ENCODE data around the gene YAP1.
"Not testable (repeated sequence)": the region's sequence is repeated elsewhere in the genome, so short reads cannot be mapped to it uniquely, and the experiment has no call there.

The YAP1 gene

DNA sequence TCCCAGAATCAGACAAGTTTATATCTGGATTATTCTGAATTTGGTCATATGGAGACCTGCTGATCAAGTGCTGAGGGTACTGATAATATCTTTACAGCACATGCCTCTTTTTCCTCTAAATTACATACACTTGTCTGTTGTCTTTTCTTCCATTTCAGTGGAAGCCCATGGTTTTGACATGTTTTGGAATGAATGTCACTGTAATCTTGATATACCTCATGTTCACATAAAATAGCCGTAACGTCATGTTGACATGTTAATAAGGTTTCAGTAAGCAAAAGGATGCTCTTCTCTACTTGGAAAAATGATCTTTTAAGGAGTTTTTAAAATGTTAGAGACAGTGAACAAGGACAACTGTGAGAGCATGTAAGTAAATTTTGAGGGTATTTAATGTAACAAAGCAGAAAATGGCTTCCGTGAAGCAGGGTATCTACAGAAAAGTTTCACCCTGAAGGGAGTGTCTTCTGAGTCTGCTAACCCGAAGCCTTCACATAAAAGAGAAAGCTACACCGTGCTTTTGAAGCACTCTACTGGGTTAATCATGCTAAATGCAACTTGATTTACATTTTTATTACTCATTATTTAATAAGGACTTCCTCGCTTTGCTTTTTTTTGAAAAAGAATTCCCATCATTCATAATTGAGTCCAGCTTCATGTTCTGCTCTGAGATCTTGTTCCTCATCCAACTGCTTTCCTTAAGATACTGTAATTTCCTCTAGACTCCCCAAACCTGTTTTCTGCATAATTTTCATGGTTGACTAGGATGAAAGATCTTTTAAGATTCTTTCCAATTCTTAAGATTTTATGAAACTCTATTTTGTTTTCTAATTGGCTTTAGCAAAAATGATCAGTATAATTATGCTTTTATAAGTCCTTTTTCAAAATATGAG is 56.2 kb downstream of the YAP1 start:
- no peak for DNase-seq

DNA sequence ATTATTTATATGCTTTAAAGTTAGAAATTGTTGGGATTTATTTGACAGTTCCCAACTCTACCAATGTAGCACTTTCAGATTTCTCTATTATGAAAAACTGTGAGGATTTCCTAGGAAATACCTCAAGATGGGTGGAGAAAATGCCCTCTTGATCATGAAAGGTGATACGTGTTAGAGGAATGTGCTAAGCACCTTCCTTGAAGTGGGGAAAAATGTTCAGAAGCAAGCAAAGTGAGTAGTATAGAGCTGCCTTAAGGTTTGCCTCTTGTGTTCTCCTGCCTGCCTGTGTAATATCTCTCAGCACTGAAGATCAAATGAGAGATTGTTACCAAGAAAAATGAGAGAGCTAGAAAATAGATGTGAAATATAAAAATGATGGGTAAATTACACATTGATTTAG is 58.2 kb downstream of the YAP1 start:
- no peak for DNase-seq

DNA sequence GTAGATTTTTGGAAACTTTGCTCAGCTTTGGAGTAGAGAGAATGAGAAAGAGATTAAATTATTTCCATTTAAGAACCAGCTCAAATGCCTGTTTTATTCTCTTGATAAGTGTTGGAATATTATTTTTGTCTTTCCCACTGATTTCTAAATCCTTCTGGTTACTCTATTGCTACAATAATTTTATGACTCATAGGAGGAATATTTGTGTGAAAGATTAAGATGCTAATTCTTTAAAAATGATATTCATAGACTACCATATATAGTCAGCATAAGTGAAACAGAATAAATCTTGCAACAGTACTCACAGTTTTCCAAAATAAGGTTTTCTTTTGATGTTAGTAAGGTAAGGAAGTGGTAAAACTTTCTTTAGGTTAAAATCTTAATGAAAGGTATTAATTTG is 60.9 kb downstream of the YAP1 start:
- no peak for DNase-seq

DNA sequence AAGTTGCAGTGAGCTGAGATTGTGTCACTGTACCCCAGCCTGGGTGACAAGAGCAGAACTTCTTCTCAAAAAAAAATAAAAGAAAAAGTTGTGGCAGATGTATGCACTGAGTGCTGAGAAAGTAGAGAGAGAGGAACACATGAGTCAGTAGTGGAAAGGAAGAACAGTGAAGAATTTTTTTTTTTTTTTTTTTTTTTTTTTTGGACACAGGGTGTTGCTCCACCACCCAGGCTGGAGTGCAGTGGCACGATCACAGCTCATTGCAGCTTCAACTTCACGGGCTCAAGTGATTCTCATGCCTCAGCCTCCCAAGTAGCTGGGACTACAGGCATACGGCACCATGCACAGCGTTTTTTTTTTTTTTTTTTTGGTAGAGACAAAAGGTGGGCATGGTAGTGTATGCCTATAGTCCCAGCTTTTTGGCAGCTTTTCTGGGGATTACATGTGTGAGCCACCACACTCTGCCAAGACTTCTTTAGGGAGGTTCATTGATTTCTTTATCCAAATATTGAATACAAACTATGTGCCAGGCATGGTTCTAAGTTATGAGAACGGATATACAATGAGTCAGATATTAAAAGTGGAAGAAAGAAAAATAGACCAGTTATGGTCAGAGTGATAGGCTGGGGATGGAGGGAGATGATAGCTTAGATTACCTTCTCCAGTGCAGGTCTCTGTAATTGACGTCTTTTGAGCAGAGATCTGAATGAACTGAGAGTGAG is 62.0 kb downstream of the YAP1 start:
- no peak for DNase-seq

DNA sequence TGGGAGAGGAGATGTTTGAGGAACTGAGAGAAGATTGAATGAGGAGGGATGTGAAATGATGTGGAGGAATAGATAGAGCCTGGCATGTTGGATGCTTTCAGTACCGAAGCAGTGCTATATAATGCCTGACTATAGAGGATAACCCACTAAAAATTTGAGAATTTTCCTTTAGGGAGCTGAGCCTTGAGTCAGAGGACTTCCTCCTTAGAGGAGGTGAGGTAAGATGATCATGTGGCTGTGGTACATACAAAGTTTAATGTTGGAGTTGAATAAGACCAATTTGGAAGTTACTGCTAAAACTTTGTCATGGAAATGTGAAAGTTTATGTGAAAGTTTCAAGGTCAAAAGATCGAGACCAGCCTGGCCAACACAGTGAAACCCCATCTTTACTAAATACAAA is 66.9 kb downstream of the YAP1 start:
- DNase-seq, result no peak

DNA sequence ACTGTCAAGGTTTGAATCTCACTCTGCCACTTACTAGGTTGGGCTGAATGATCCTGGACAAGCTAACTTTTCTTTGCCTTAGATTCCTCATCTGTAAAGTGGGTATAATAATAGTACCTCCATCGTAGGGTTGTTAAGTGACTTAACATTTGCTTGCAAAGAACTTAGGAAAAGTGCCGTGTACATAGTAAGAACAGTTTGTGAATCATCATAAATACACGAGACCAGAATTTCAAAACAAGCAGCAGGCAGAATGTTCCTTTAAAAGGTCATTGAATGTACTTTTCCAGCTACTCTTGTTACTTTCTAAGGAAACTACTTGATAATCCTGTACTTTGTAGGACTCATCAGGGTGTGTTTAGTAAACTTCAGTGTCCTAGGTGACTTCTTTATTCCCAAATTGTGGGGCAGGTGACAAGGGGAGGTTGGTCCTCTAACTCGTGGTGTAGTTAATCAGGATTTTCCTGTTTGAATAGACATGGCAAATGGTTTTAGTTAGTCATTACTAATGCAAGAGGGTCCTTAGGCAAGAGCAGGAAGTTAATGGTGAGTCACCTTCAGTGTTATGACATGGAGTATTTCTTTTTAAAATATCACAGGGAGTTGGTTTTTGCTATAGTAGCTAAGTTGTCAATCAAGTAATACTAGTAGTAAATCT is 67.9 kb downstream of the YAP1 start:
- DNase-seq, result no peak

- no peak for DNase-seq
These were observed 69.1 kb downstream of the YAP1 start for GRCh38 chr11:102179371-102179770.

- no peak for DNase-seq
These were observed 74.2 kb downstream of the YAP1 start for GRCh38 chr11:102184269-102184987.

DNA sequence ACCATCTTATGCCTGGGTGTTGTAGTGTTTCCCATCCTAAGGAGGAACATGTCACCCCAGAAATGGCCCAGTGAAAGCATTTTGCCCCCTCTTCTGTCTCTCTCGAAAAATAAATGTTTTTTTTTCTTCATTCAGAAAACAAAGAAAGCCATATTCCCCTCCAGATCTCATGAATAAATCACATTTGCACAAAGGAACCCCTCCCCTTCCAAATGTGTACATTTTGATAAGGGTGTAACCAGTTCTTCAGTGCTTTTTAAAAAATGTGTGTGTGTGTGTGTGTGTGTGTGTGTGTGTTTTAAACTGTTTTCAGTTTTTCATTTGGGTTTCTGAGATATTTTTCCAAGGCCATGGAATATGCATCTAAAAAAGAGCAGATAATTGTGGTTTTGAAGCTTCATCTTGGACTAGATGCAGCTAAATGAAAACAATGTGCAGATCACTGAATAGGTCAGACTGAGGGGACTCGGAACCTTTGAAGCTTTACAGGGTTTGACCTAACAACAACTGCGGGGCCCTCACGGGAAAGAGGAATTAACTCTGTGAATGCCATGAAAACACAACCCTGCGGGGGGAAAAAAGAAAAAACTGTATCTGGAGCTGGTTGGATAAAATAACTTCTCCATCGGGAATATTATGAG is 76.4 kb downstream of the YAP1 start:
- DNase-seq, result no peak

- DNase-seq, result no peak
These were observed 77.3 kb downstream of the YAP1 start for GRCh38 chr11:102187416-102188151.

DNA sequence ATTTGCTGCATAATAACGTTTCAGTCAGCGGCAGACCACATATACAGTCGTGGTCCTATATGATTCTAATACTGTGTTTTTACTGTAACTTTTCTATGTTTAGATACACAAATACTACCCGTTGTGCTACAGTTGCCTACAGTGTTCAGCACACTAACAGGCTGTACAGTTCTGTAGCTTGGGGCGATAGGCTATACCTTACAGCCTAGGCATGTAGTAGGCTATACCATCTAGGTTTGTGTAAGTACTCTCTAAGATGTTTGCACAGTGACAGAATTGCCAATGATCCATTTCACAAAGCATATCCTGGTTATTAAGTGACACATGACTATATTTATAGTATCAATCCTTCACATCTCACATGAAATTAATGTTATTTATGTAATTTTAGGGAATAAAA is 78.2 kb downstream of the YAP1 start:
- no peak for DNase-seq

DNA sequence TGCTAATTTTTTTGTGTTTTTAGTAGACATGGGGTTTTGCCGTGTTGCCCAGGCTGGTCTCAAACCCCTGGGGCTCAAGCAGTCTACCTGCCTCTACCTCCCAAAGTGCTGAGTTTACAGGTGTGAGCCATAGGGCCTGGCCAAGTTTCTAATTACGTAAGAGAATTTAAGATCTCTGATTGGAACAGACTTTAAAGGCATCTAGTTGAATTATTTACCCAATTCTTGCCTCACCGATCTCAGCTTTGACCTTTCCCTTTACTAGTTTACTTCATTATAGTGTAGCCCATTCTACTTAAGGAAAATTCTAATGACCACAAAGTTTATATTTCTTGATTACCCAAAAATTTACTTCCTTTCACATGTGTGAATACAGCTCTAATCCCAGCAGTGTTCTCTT is 81.6 kb downstream of the YAP1 start:
- no peak for DNase-seq

DNA sequence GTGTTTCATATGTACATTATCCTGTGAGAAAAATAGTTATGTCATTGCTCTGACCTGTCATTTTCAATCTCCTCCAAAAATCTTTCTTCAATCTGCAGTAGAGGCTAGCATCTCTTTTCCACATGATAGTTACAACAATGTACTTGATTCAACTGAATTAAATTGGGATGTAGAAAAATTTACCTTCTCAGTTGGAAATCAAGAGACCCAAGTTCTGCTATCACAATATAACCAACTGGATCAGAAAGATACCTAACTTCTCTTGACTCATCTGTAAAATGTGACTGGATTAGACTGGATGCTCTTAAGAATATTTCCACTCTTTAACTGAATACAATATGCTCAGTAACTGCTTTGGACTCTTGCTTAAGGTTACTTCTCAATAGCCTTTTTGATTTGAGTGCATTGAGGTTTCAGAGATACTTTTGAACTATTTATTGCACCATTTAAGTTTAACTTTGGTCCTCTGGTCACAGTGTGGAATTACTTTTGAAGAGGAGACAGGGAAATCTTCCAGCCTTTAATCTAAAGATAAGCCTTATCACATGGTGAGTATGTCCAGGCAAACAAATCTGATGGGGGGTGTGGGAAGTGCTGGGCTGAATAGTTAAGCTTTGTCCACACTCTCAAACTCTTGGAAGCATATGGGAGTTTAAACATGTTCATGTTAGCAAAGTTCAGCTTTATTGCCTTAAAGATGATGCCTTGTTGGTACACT is 82.3 kb downstream of the YAP1 start:
- DNase-seq, result no peak

DNA sequence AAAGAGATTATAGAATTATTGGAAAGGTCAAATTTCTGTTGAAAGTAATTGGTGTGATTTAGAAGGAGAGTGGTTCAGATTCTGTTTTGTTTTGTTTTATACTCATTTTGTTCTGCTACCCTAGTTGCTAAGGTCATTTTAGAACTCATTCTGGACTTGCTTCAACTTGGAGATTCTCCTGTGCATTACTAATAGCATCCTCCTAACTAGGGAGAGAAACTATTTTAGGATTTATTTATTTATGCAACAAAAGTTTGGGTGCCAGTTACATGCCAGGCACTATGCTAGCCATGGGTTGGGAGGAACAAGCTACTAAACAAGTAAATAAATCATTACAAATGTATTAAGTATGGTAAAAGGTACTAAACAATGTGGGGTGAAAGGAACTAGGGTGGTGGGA is 84.0 kb downstream of the YAP1 start:
- DNase-seq, result no peak

DNA sequence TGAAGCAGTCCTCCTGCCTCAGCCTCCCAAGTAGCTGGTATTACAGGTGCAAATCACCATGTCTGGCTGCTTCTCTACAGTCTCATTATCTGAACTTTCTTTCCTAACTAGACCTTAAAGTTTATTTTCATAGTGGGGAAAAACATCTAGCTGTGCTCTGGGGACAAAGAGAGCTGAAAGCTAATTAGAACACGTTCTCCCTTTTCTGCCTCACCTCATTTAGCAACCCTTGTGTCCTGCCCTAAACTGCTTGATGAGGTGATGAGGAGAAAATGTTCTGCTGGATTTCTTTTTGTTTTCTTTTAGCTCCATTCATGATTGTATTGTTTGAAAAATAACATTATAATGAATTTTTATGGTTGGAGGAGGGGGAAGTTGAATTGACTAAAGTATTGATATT is 84.7 kb downstream of the YAP1 start:
- no peak for DNase-seq

GRCh38 chr11:102196351-102196750 is 86.1 kb downstream of the YAP1 start:
- DNase-seq, result no peak

DNA sequence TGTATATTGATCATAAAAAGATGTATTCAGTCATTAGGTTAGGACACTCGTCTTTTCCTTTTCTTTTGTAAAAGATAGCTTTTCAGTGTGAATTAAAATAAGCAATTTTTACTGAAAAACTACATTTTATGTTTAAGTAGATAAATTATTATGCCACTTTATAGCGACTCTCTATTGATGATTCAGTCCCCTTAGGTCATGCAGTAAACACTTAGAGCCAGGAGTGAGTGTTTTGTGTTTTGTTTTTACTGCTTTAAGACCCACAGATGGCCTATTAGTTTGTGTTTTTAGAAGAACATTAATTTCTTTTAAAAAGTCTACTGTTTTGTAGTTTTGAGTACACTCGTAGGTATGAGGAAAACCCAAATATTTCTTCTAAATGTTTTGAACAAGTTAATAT is 86.6 kb downstream of the YAP1 start:
- DNase-seq, result no peak

- DNase-seq, result no peak
These were observed 87.5 kb downstream of the YAP1 start for GRCh38 chr11:102197670-102198139.

- no peak for DNase-seq
These were observed 89.4 kb downstream of the YAP1 start for GRCh38 chr11:102199673-102200072.

GRCh38 chr11:102200325-102200724 is 90.1 kb downstream of the YAP1 start:
- not testable (repeated sequence) for DNase-seq

- DNase-seq, result no peak
These were observed 91.5 kb downstream of the YAP1 start for GRCh38 chr11:102201776-102202175.

All from activated T-cell treated with anti-CD3 and anti-CD28 coated beads for 4 hours (primary cell).